Measurements from ENCODE around the gene SLC12A4.

DNA sequence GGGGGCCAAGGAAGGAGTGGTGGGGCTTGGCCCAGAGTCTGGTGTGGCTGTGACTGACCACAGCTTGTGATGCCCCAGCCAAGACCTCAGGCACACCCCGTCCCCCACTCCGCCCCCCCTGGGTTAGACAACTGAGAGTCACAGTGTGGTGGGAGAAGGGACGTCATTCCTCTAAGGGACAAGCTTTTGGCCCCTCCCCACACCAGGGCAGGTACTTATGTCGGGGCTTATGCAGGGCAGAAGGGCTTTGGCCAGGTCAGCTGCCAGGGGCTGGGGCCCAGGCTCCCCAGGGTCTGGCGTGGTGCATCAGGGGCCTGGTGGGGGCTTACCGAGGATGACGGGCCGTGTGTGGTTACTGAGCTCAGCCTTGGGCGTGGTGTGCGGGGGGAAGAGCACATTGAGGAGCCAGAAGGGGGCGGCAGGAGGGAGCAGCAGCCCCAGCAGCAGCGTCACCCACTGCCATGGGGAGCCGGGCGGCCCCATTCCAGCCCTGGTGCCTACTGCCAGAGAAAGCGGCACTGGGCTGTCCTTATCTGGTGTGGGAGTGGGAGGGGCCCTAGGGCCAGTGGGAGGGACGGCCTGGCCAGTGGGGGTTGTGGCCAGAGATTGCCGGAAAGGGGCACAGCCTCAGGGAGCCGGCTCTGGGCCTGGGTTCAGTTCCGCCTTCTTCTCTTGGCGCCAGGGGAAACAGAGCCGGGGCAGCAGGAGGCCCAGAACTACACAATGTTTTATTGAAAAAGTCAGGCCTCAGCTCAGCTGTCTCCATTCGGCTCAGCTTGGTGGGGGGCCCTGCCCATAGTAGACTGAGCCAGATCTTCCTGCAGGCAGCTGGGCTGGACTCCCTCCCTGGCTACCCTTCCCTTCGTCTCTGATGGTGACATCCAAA is 24.6 kb downstream of the SLC12A4 start, which contains the start of gene LCAT:
- TF ChIP-seq, protein P1, sequence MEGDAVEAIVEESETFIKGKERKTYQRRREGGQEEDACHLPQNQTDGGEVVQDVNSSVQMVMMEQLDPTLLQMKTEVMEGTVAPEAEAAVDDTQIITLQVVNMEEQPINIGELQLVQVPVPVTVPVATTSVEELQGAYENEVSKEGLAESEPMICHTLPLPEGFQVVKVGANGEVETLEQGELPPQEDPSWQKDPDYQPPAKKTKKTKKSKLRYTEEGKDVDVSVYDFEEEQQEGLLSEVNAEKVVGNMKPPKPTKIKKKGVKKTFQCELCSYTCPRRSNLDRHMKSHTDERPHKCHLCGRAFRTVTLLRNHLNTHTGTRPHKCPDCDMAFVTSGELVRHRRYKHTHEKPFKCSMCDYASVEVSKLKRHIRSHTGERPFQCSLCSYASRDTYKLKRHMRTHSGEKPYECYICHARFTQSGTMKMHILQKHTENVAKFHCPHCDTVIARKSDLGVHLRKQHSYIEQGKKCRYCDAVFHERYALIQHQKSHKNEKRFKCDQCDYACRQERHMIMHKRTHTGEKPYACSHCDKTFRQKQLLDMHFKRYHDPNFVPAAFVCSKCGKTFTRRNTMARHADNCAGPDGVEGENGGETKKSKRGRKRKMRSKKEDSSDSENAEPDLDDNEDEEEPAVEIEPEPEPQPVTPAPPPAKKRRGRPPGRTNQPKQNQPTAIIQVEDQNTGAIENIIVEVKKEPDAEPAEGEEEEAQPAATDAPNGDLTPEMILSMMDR (IDR thresholded peaks at IDR 0.05), result no peak
- TF ChIP-seq EP300 (IDR thresholded peaks at IDR 0.05), result no peak
- TF ChIP-seq POLR2A (IDR thresholded peaks at IDR 0.05; ENCODE audit: low read depth), result no peak
